SJCRH30 (cell line): ENCODE measurements around the gene ECHDC1. TPM values are rescaled to one million over a fixed set of nuclear protein-coding genes. Genes with fewer than 3 reads are reported as not detected.
A peak's percentile ranks its signal among the peaks of the same experiment; 100 is the strongest.

ENCODE experiments used
- DNase-seq, 2 experiments: peaks; one replicate each; pipeline ENCODE4 v3.0.0-alpha.2; 2015 to 2020
- H3K27ac ChIP-seq: fragments of 250-450 bp; sonication (Bioruptor Pico); 2 replicates; pipeline ENCODE4 v1.5.1; 2020; ENCODE audit warnings: mild to moderate bottlenecking, moderate library complexity
- H3K27me3 ChIP-seq: fragments of 250-450 bp; sonication (Bioruptor Pico); 2 replicates; pipeline ENCODE4 v1.5.1; 2020; ENCODE audit warnings: mild to moderate bottlenecking, moderate library complexity
- H3K36me3 ChIP-seq: fragments of 250-450 bp; sonication (Bioruptor Pico); 2 replicates; pipeline ENCODE4 v1.5.1; 2020; ENCODE audit warnings: mild to moderate bottlenecking, moderate library complexity
- H3K4me1 ChIP-seq: fragments of 250-450 bp; sonication (Bioruptor Pico); 2 replicates; pipeline ENCODE4 v1.5.1; 2020; ENCODE audit warnings: mild to moderate bottlenecking, moderate library complexity
- H3K4me3 ChIP-seq: fragments of 250-450 bp; sonication (Bioruptor Pico); 2 replicates; pipeline ENCODE4 v1.5.1; 2020; ENCODE audit warnings: mild to moderate bottlenecking, moderate library complexity
- H3K9me3 ChIP-seq: fragments of 250-450 bp; sonication (Bioruptor Pico); replicated peaks from 2 replicates; pipeline ENCODE4 v1.5.1; 2020; ENCODE audit warnings: mild to moderate bottlenecking, moderate library complexity
- total RNA-seq: library from RNA; depleted of rRNA; stranded (reverse); fragments of >200 nt; shearing (Covaris generic); gene quantifications from 2 replicates; pipeline ENCODE4 v1.2.3, GENCODE V29; 2014

The ECHDC1 gene
- total RNA-seq, 1 experiment from 2014 or later: 77.2 TPM

DNA sequence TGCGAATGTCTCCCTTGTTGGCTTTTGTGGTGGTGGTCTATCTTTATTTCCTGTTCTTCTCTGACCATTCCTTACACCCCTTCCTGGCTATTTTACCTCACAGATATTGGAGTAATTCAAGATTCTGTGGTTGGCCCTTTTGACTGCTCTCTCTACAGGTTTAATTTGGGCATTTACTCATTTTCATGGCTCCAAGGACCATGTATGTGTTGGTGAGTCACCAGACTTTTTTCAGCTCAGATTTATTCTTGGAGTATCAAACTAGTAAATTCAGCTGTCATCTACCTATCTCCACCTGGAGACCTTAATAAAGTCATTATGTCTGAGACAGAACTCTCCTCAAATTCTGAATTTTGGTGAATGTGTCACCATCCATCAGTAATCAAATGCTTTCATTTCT is 61.2 kb downstream of the ECHDC1 start:
- no peak for DNase-seq
- no peak overlapping the region for H3K4me3 ChIP-seq
- peaks cover 17% of the 10 kb centered on the region for H3K36me3 ChIP-seq
- H3K4me1 ChIP-seq: 0 out of 2 replicates have a peak, but pooled peaks cover under 1% of the 10 kb centered on the region
- no peaks in the 10 kb centered on the region for H3K27me3 ChIP-seq
- no peaks in the 10 kb centered on the region for H3K9me3 ChIP-seq
- H3K27ac ChIP-seq: no peak overlapping the region

GRCh38 chr6:127279815-127280214 is 63.6 kb downstream of the ECHDC1 start:
- Histone ChIP-seq H3K27me3 (no peaks in the 10 kb centered on the region), H3K27ac (no peak overlapping the region), H3K36me3 (peaks cover 8% of the 10 kb centered on the region), H3K4me1 (peaks cover 16% of the 10 kb centered on the region), H3K9me3 (no peaks in the 10 kb centered on the region), H3K4me3 (no peak overlapping the region)
- DNase-seq: no peak

- Histone ChIP-seq H3K27ac (no peak overlapping the region), H3K4me3 (no peak overlapping the region), H3K9me3 (no peaks in the 10 kb centered on the region), H3K36me3 (peaks cover 3% of the 10 kb centered on the region; the same call in 1 of the 2 replicates), H3K4me1 (peaks cover 16% of the 10 kb centered on the region), H3K27me3 (no peaks in the 10 kb centered on the region)
- no peak for DNase-seq
These were observed 65.2 kb downstream of the ECHDC1 start for GRCh38 chr6:127277878-127278843.

DNA sequence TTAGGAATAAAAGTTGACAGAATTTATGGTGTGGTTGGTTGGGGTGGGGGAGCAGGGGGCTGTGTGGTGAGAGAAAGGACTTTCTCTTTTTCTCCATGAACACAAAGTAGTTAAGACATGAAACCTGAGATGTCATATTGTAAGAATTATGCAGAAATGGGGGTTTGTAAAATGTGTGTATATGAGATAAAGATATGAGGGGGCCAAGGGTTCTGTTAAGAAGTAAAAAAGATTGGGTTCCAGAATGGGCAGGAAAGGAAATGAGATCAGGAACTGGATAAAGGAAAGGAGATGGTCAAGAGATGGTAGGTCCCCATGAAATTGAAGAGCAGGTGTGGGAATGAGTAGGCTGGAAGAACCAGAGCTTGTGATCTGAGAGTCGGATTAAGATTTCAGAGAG is 67.1 kb downstream of the ECHDC1 start:
- Histone ChIP-seq H3K27me3 (no peaks in the 10 kb centered on the region), H3K27ac (peak overlapping the region; percentile 56)

DNA sequence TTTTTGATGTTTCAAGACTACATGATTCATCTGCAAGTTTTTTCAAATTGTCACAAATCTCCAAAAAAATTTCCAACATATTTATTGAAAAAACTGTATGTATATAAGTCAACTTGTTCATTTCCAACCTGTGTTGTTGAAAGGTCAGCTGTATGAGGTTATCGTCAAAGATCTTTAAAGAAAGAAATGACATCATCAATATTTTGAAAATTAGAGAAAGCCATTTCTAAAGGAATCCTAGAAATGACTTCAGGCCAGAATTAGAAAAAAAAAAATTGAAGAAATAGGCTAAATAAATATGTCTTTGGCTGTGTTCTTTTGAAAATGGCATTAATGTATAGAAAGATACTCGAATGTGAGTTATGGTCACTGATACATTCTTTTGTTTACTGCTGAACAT is 69.9 kb downstream of the ECHDC1 start:
- H3K4me3 ChIP-seq: no peak overlapping the region
- H3K36me3 ChIP-seq: no peaks in the 10 kb centered on the region
- no peaks in the 10 kb centered on the region for H3K27me3 ChIP-seq
- no peak for DNase-seq
- H3K27ac ChIP-seq: no peak overlapping the region
- H3K4me1 ChIP-seq: peaks cover 24% of the 10 kb centered on the region
- no peaks in the 10 kb centered on the region for H3K9me3 ChIP-seq

More for the DNA sequence above, 67.1 kb downstream of the ECHDC1 start:
- Histone ChIP-seq H3K4me3 (no peak overlapping the region), H3K9me3 (no peaks in the 10 kb centered on the region), H3K36me3 (no peaks in the 10 kb centered on the region), H3K4me1 (peaks cover 16% of the 10 kb centered on the region)
- peak; percentile 7 to 66 for DNase-seq

- H3K9me3 ChIP-seq: no peaks in the 10 kb centered on the region
- H3K4me3 ChIP-seq: no peak overlapping the region
- no peaks in the 10 kb centered on the region for H3K27me3 ChIP-seq
- H3K27ac ChIP-seq: no peak overlapping the region
- H3K4me1 ChIP-seq: peaks cover 24% of the 10 kb centered on the region
- H3K36me3 ChIP-seq: no peaks in the 10 kb centered on the region
- no peak for DNase-seq
These were observed 70.8 kb downstream of the ECHDC1 start for GRCh38 chr6:127272576-127272975.

GRCh38 chr6:127267646-127268625 is 75.5 kb downstream of the ECHDC1 start:
- Histone ChIP-seq H3K27ac (peak overlapping the region; percentile 95), H3K4me3 (peak overlapping the region; percentile 98), H3K36me3 (no peaks in the 10 kb centered on the region), H3K27me3 (no peaks in the 10 kb centered on the region), H3K4me1 (peaks cover 8% of the 10 kb centered on the region; the same call in 1 of the 2 replicates), H3K9me3 (no peaks in the 10 kb centered on the region)
- no peak for DNase-seq

DNA sequence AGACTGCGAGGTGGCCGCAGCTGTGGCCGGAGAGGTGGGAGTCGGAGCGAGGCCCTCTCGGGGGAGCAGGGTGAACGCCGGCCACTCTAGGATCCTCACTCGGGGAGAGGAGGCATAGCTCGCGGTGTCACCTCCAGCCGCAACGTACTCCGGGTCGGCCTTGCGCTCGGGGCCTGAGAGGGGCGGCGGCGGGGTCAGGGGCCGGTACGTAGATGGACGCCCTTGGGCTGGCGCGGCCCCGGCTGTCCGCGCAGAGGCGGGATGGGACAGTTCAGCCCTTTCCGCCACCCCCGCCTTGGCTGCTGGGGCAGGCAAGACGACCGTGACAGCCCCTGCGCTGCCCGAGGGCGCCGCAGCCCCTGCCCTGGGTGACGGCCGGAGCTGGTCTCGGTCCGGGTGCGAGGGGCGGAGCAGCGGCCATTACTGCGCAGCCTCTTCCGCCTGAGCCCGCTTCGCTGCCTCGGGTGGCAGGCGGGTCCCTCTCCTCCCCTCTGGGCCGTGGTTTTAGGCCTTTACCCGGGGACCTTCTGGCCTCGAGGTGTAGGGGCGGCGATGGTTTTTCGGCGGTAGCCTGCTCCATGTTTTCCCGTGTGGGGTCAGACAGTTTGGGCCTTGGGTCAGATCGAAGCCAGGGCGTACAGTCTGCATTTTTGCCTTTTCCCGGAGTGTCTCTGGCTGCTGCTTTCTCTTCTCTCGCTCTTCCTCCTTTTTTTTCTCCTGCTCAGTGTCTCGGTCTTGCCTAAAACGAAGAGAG is 76.3 kb downstream of the ECHDC1 start:
- H3K27ac ChIP-seq: peak overlapping the region; percentile 95
- peaks cover 8% of the 10 kb centered on the region; the same call in 1 of the 2 replicates for H3K4me1 ChIP-seq
- H3K36me3 ChIP-seq: no peaks in the 10 kb centered on the region
- no peaks in the 10 kb centered on the region for H3K9me3 ChIP-seq
- DNase-seq: peak; percentile 71 to 77
- peak overlapping the region; percentile 98 for H3K4me3 ChIP-seq
- no peaks in the 10 kb centered on the region for H3K27me3 ChIP-seq

DNA sequence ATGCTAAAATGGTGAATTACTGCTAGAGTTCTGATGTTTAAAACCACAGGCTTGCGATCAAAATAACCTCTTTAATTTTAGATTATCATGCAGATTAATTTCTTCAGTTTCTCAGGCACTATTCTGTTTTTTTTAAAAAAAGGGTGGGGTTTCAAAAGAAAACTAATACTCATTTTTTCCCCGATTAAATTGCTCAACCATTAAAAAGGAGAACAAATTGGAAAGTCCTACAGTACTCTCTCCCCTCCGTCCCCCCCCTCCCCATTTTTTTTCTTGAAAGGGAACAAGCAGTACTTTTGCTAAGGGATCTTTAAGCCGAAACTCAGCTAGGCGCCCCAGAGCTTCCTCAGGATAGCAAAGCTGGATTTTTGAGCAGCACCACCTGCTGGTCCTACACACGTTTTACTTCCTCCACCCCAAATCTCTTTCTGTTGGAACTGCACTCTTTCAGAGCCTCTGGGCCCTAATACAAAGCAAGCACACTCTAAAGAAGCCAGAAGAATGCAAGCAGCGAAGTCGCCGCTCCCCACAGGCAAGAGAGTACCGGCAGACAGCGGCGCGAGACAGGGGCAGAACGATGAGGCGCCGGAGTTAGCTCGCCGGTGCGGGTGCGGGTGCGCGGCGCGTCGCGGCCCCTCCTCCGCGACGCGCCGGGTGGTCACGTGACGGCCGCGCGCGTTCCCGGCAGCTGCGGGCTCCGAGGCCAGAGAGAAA is 77.1 kb downstream of the ECHDC1 start, which contains the start of gene RNF146:
Gene RNF146, plus strand, starts transcription at position 687 of the 714 bp plus-strand sequence. CDS start 13,475 bp downstream, outside the sequence.
- peaks cover 8% of the 10 kb centered on the region; the same call in 1 of the 2 replicates for H3K4me1 ChIP-seq
- no peaks in the 10 kb centered on the region for H3K27me3 ChIP-seq
- no peaks in the 10 kb centered on the region for H3K9me3 ChIP-seq
- peak; percentile 74 to 87 for DNase-seq
- peak within 1 kb of the TSS; percentile 98 for H3K4me3 ChIP-seq
- no peaks in the 10 kb centered on the region for H3K36me3 ChIP-seq
- H3K27ac ChIP-seq: peak within 1 kb of the TSS; percentile 95

DNA sequence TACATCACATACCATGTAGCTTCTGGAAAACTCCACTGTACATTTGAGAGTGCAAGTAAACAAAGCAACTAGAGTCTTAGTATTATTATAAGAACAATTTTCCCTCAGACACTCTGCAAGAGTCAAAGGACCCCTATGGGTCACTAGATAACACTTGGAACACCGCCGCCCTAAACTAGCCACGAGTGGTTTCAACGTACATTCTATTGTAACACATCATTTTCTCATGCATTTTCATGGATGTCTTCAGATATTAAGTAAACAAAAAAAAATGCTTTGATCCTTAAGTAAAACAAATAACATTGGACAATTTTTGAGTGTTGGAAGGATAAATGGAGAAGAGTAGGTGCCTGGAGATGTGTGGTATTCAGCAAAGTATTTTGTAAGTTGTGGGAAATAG is 79.9 kb downstream of the ECHDC1 start:
- Histone ChIP-seq H3K4me1 (no peaks in the 10 kb centered on the region), H3K9me3 (no peaks in the 10 kb centered on the region), H3K4me3 (no peak overlapping the region), H3K27ac (no peak overlapping the region), H3K36me3 (no peaks in the 10 kb centered on the region), H3K27me3 (no peaks in the 10 kb centered on the region)
- no peak for DNase-seq

GRCh38 chr6:127262896-127263295 is 80.5 kb downstream of the ECHDC1 start:
- H3K9me3 ChIP-seq: no peaks in the 10 kb centered on the region
- no peaks in the 10 kb centered on the region for H3K36me3 ChIP-seq

GRCh38 chr6:127255286-127255685 is 88.1 kb downstream of the ECHDC1 start:
- DNase-seq: no peak
- Histone ChIP-seq H3K4me3 (no peak overlapping the region), H3K27ac (no peak overlapping the region), H3K27me3 (no peaks in the 10 kb centered on the region), H3K4me1 (no peaks in the 10 kb centered on the region), H3K9me3 (no peaks in the 10 kb centered on the region), H3K36me3 (no peaks in the 10 kb centered on the region)

More at GRCh38 chr6:127262896-127263295, 80.5 kb downstream of the ECHDC1 start:
- no peak for DNase-seq
- no peak overlapping the region for H3K27ac ChIP-seq
- no peaks in the 10 kb centered on the region for H3K4me1 ChIP-seq
- no peak overlapping the region for H3K4me3 ChIP-seq
- H3K27me3 ChIP-seq: no peaks in the 10 kb centered on the region

- Histone ChIP-seq H3K9me3 (no peaks in the 10 kb centered on the region), H3K36me3 (no peaks in the 10 kb centered on the region), H3K4me1 (no peaks in the 10 kb centered on the region), H3K4me3 (no peak overlapping the region), H3K27me3 (no peaks in the 10 kb centered on the region; the same call in 1 of the 2 replicates), H3K27ac (no peak overlapping the region)
- DNase-seq: no peak
These were observed 93.8 kb downstream of the ECHDC1 start for GRCh38 chr6:127249621-127250020.
